Hepatocyte (in vitro differentiated cells): ENCODE data around the gene ST8SIA6. TPM values are rescaled to one million over a fixed set of nuclear protein-coding genes. Genes with fewer than 3 reads are reported as not detected.

Experiments used
- DNase-seq: peaks from one replicate; pipeline ENCODE4 v3.0.0-alpha.2; 2016; ENCODE audit warnings: low spot score
- H2AFZ ChIP-seq: fragments of 200-600 bp; sonication (generic); 2 replicates; pipeline ENCODE4 v1.6.0; 2016; ENCODE audit warnings: antibody characterized with exemption, mild to moderate bottlenecking
- H3K27ac ChIP-seq: fragments of 200-600 bp; sonication (generic); 2 replicates; pipeline ENCODE4 v1.5.1; 2016; ENCODE audit warnings: mild to moderate bottlenecking
- H3K27me3 ChIP-seq: fragments of 200-600 bp; sonication (generic); 2 replicates; pipeline ENCODE4 v1.6.1; 2016
- H3K36me3 ChIP-seq: fragments of 200-600 bp; sonication (generic); replicated peaks from 2 replicates; pipeline ENCODE4 v1.5.1; 2016; ENCODE audit warnings: low read depth; ENCODE audit not compliant: insufficient read depth
- H3K4me1 ChIP-seq: fragments of 200-600 bp; sonication (generic); 2 replicates; pipeline ENCODE4 v1.5.1; 2016; ENCODE audit warnings: mild to moderate bottlenecking, moderate library complexity; ENCODE audit not compliant: insufficient read depth
- H3K4me2 ChIP-seq: fragments of 200-600 bp; sonication (generic); 2 replicates; pipeline ENCODE4 v1.6.0; 2016
- H3K4me3 ChIP-seq: fragments of 200-600 bp; sonication (generic); 2 replicates; pipeline ENCODE4 v1.5.1; 2016; ENCODE audit warnings: mild to moderate bottlenecking
- H3K79me2 ChIP-seq: fragments of 200-600 bp; sonication (generic); 2 replicates; pipeline ENCODE4 v1.6.0; 2017; ENCODE audit warnings: mild to moderate bottlenecking
- H3K9me2 ChIP-seq: fragments of 200-600 bp; sonication (generic); replicated peaks from 2 replicates; pipeline ENCODE4 v1.6.0; 2017; ENCODE audit warnings: mild to moderate bottlenecking; ENCODE audit not compliant: insufficient read depth
- H3K9me3 ChIP-seq: fragments of 200-600 bp; sonication (generic); 2 replicates; pipeline ENCODE4 v1.5.1; 2016; ENCODE audit warnings: low read depth, mild to moderate bottlenecking
- H4K20me1 ChIP-seq: fragments of 200-600 bp; sonication (generic); 2 replicates; pipeline ENCODE4 v1.6.0; 2016; ENCODE audit warnings: mild to moderate bottlenecking; ENCODE audit not compliant: insufficient read depth, poor library complexity, severe bottlenecking
- CTCF ChIP-seq: fragments of 200-600 bp; sonication (generic); IDR thresholded peaks from 2 replicates; pipeline ENCODE4 v1.5.1; 2016; ENCODE audit warnings: antibody characterized with exemption, mild to moderate bottlenecking; ENCODE audit not compliant: poor library complexity
- EZH2 ChIP-seq: fragments of 200-600 bp; sonication (generic); IDR thresholded peaks from 2 replicates; pipeline ENCODE4 v1.6.1; 2016; ENCODE audit warnings: antibody characterized with exemption, mild to moderate bottlenecking, borderline replicate concordance
- EZH2phosphoT487 ChIP-seq: fragments of 200-600 bp; sonication (generic); IDR thresholded peaks from one replicate; pipeline ENCODE4 v1.6.1; 2018; ENCODE audit warnings: antibody characterized with exemption, mild to moderate bottlenecking, low read depth, moderate library complexity; ENCODE audit not compliant: unreplicated experiment, severe bottlenecking
- WGBS: methylation state at CpG from one replicate; pipeline ENCODE4 v1.1.6; 2016; ENCODE audit warnings: low lambda C conversion rate; ENCODE audit errors: missing lambda C conversion rate; 5-methylcytosine and 5-hydroxymethylcytosine counted together
- polyA plus RNA-seq: library from polyadenylated mRNA; unstranded; fragments of >200 nt; fragmentation: Nextera tagmentation; extraction: Ambion mirVana; gene quantifications from 2 replicates; pipeline ENCODE4 v1.2.1, GENCODE V29; 2016
- total RNA-seq: library from RNA; depleted of rRNA; stranded (reverse); fragments of >200 nt; gene quantifications from 2 replicates; pipeline ENCODE4 v1.2.3, GENCODE V29; 2014

ST8SIA6 gene
- total and polyA plus RNA-seq, 2 experiments from 2014 or later = 0.10 TPM; not detected in 1

- DNase-seq = no peak
- no peaks in the 10 kb centered on the region for H4K20me1 ChIP-seq
- TF ChIP-seq CTCF (no peak), EZH2 (no peak), EZH2phosphoT487 (no peak)
- H3K4me1 ChIP-seq = no peaks in the 10 kb centered on the region
- H3K4me3 ChIP-seq = no peak overlapping the region
- WGBS = 80% methylated on average over 5 of the region's 5 CpGs
- H2AFZ ChIP-seq = no peak overlapping the region
- no peak overlapping the region for H3K4me2 ChIP-seq
- H3K9me3 ChIP-seq = no peaks in the 10 kb centered on the region
- H3K27ac ChIP-seq = no peak overlapping the region
- no peaks in the 10 kb centered on the region for H3K79me2 ChIP-seq
- no peaks in the 10 kb centered on the region for H3K9me2 ChIP-seq
- no peaks in the 10 kb centered on the region for H3K36me3 ChIP-seq
- H3K27me3 ChIP-seq = no peaks in the 10 kb centered on the region
These were observed 99.6 kb downstream of the ST8SIA6 start for GRCh38 chr10:17354781-17355180.

- H3K4me3 ChIP-seq = no peak overlapping the region
- no peaks in the 10 kb centered on the region for H4K20me1 ChIP-seq
- no peaks in the 10 kb centered on the region for H3K9me2 ChIP-seq
- H3K36me3 ChIP-seq = no peaks in the 10 kb centered on the region
- no peaks in the 10 kb centered on the region for H3K79me2 ChIP-seq
- H3K9me3 ChIP-seq = no peaks in the 10 kb centered on the region
- no peak for TF ChIP-seq CTCF
- TF ChIP-seq EZH2phosphoT487 = no peak
- no peak for TF ChIP-seq EZH2
- no peak overlapping the region for H3K4me2 ChIP-seq
- H2AFZ ChIP-seq = no peak overlapping the region
- peaks cover 5% of the 10 kb centered on the region for H3K4me1 ChIP-seq
- H3K27ac ChIP-seq = no peak overlapping the region
- no peak for DNase-seq
- 75% methylated on average over 7 of the region's 7 CpGs for WGBS
- H3K27me3 ChIP-seq = no peaks in the 10 kb centered on the region
These were observed 100.7 kb downstream of the ST8SIA6 start for GRCh38 chr10:17353568-17354300.

GRCh38 chr10:17352583-17352982 lies 101.8 kb downstream of the ST8SIA6 start:
- Histone ChIP-seq H3K79me2 (no peaks in the 10 kb centered on the region), H3K9me2 (no peaks in the 10 kb centered on the region), H2AFZ (no peak overlapping the region), H3K36me3 (no peaks in the 10 kb centered on the region), H3K4me3 (no peak overlapping the region), H3K4me1 (peaks cover 11% of the 10 kb centered on the region), H3K27ac (no peak overlapping the region), H3K4me2 (no peak overlapping the region), H3K27me3 (no peaks in the 10 kb centered on the region), H4K20me1 (no peaks in the 10 kb centered on the region), H3K9me3 (no peaks in the 10 kb centered on the region)
- no peak for DNase-seq
- 94% methylated on average over 2 of the region's 2 CpGs for WGBS
- TF ChIP-seq CTCF = no peak
- TF ChIP-seq EZH2 = no peak
- TF ChIP-seq EZH2phosphoT487 = no peak
